GM19043 (cell line): ENCODE measurements around the gene FETUB.

Experiments used
- ATAC-seq: cut with Tn5 transposase; IDR thresholded peaks from one replicate; pipeline ENCODE4 v1.9.1; 2021; ENCODE audit warnings: low read depth; ENCODE audit not compliant: unreplicated experiment

The FETUB gene

GRCh38 chr3:186639778-186640472 is at the start of gene FETUB:
Gene FETUB, plus strand, starts transcription at chr3:186640399. Its CDS starts 62 bp downstream, at chr3:186640461.
- no peak for ATAC-seq

- no peak for ATAC-seq
These were observed 49.5 kb upstream of the FETUB start for GRCh38 chr3:186590580-186591295.

- ATAC-seq, result no peak
These were observed 47.5 kb upstream of the FETUB start for GRCh38 chr3:186592682-186593081.

- no peak for ATAC-seq
These were observed 46.3 kb upstream of the FETUB start for GRCh38 chr3:186593862-186594261.

- ATAC-seq, result no peak
These were observed 45.5 kb upstream of the FETUB start for GRCh38 chr3:186594591-186595113.

GRCh38 chr3:186596568-186597287 is 43.5 kb upstream of the FETUB start:
- ATAC-seq, result no peak

- no peak for ATAC-seq
These were observed 42.0 kb upstream of the FETUB start for GRCh38 chr3:186598108-186598784.

GRCh38 chr3:186598794-186599141 is 41.4 kb upstream of the FETUB start:
- ATAC-seq, result no peak

GRCh38 chr3:186599142-186599784 is 40.9 kb upstream of the FETUB start:
- ATAC-seq, result no peak

- ATAC-seq, result no peak
These were observed 40.4 kb upstream of the FETUB start for GRCh38 chr3:186599785-186600166.

- ATAC-seq, result no peak
These were observed 39.3 kb upstream of the FETUB start for GRCh38 chr3:186600896-186601295.

GRCh38 chr3:186603159-186603558 is 37.0 kb upstream of the FETUB start:
- ATAC-seq, result no peak

- no peak for ATAC-seq
These were observed 35.1 kb upstream of the FETUB start for GRCh38 chr3:186605078-186605477.

GRCh38 chr3:186605561-186606545 is 34.3 kb upstream of the FETUB start:
- ATAC-seq, result no peak

GRCh38 chr3:186608624-186609215 is 31.5 kb upstream of the FETUB start:
- no peak for ATAC-seq

GRCh38 chr3:186609247-186609868 is 30.8 kb upstream of the FETUB start:
- ATAC-seq, result no peak

GRCh38 chr3:186612065-186612464 is 28.1 kb upstream of the FETUB start:
- no peak for ATAC-seq
